ENCODE measurements around the gene CHRNA9. TPM values are rescaled to one million over a fixed set of nuclear protein-coding genes. Genes with fewer than 3 reads are reported as not detected.

CHRNA9 gene
- total and polyA plus RNA-seq, 2 experiments from 2014 or later: 0.50 to 1.6 TPM

- no peaks in the 10 kb centered on the region for H3K4me1 ChIP-seq (ENCODE audit: insufficient read depth)
- H3K9me3 ChIP-seq (ENCODE audit: low read depth): no peaks in the 10 kb centered on the region
- 42% methylated on average over 3 of the region's 3 CpGs for WGBS (ENCODE audit: low lambda C conversion rate, missing lambda C conversion rate)
- no peak overlapping the region for H3K27ac ChIP-seq
- no peaks in the 10 kb centered on the region for H4K20me1 ChIP-seq (ENCODE audit: insufficient read depth, poor library complexity, severe bottlenecking)
- H3K36me3 ChIP-seq (replicated peaks; ENCODE audit: insufficient read depth, low read depth): no peaks in the 10 kb centered on the region
- H3K4me3 ChIP-seq: no peak overlapping the region
- no peak overlapping the region for H2AFZ ChIP-seq
- TF ChIP-seq EZH2 (IDR thresholded peaks at IDR 0.05; ENCODE audit: borderline replicate concordance) (no peak), EZH2phosphoT487 (IDR thresholded peaks at IDR 0.05; ENCODE audit: low read depth, severe bottlenecking, unreplicated experiment) (no peak)
- no peaks in the 10 kb centered on the region for H3K27me3 ChIP-seq
- H3K4me2 ChIP-seq: no peak overlapping the region
- DNase-seq (ENCODE audit: low spot score): no peak
- no peaks in the 10 kb centered on the region for H3K9me2 ChIP-seq (replicated peaks; ENCODE audit: insufficient read depth)
- no peaks in the 10 kb centered on the region for H3K79me2 ChIP-seq
These were observed 28.9 kb upstream of the CHRNA9 start for GRCh38 chr4:40306226-40306625.

GRCh38 chr4:40306976-40307375 is 28.2 kb upstream of the CHRNA9 start:
- 92% methylated on average over 3 of the region's 3 CpGs for WGBS (ENCODE audit: low lambda C conversion rate, missing lambda C conversion rate)

GRCh38 chr4:40307627-40308497 is 27.3 kb upstream of the CHRNA9 start:
- Histone ChIP-seq H3K4me2 (no peak overlapping the region), H3K36me3 (replicated peaks; ENCODE audit: insufficient read depth, low read depth) (no peaks in the 10 kb centered on the region), H4K20me1 (ENCODE audit: insufficient read depth, poor library complexity, severe bottlenecking) (no peaks in the 10 kb centered on the region), H3K4me3 (no peak overlapping the region), H3K79me2 (no peaks in the 10 kb centered on the region), H3K27ac (no peak overlapping the region), H3K9me2 (replicated peaks; ENCODE audit: insufficient read depth) (no peaks in the 10 kb centered on the region), H3K27me3 (no peaks in the 10 kb centered on the region), H3K9me3 (ENCODE audit: low read depth) (no peaks in the 10 kb centered on the region), H2AFZ (no peak overlapping the region), H3K4me1 (ENCODE audit: insufficient read depth) (peaks cover 4% of the 10 kb centered on the region)
- TF ChIP-seq EZH2phosphoT487 (IDR thresholded peaks at IDR 0.05; ENCODE audit: low read depth, severe bottlenecking, unreplicated experiment) (no peak), EZH2 (IDR thresholded peaks at IDR 0.05; ENCODE audit: borderline replicate concordance) (no peak), CTCF (IDR thresholded peaks at IDR 0.05; ENCODE audit: poor library complexity) (no peak)
- no peak for DNase-seq (ENCODE audit: low spot score)
- 67% methylated on average over 15 of the region's 15 CpGs for WGBS (ENCODE audit: low lambda C conversion rate, missing lambda C conversion rate)

More at GRCh38 chr4:40306976-40307375, 28.2 kb upstream of the CHRNA9 start:
- no peak overlapping the region for H3K4me3 ChIP-seq
- no peaks in the 10 kb centered on the region for H3K79me2 ChIP-seq
- no peak overlapping the region for H3K27ac ChIP-seq
- H3K4me2 ChIP-seq: no peak overlapping the region
- H2AFZ ChIP-seq: no peak overlapping the region
- no peaks in the 10 kb centered on the region for H3K9me3 ChIP-seq (ENCODE audit: low read depth)
- H3K4me1 ChIP-seq (ENCODE audit: insufficient read depth): no peaks in the 10 kb centered on the region
- no peaks in the 10 kb centered on the region for H3K27me3 ChIP-seq
- no peak for TF ChIP-seq EZH2 (IDR thresholded peaks at IDR 0.05; ENCODE audit: borderline replicate concordance)
- no peak for TF ChIP-seq EZH2phosphoT487 (IDR thresholded peaks at IDR 0.05; ENCODE audit: low read depth, severe bottlenecking, unreplicated experiment)
- TF ChIP-seq CTCF (IDR thresholded peaks at IDR 0.05; ENCODE audit: poor library complexity): no peak
- H3K36me3 ChIP-seq (replicated peaks; ENCODE audit: insufficient read depth, low read depth): no peaks in the 10 kb centered on the region
- no peaks in the 10 kb centered on the region for H4K20me1 ChIP-seq (ENCODE audit: insufficient read depth, poor library complexity, severe bottlenecking)
- no peak for DNase-seq (ENCODE audit: low spot score)
- H3K9me2 ChIP-seq (replicated peaks; ENCODE audit: insufficient read depth): no peaks in the 10 kb centered on the region

- no peaks in the 10 kb centered on the region for H3K9me3 ChIP-seq (ENCODE audit: low read depth)
- H3K4me2 ChIP-seq: no peak overlapping the region
- H3K36me3 ChIP-seq (replicated peaks; ENCODE audit: insufficient read depth, low read depth): no peaks in the 10 kb centered on the region
- WGBS (ENCODE audit: low lambda C conversion rate, missing lambda C conversion rate): 76% methylated on average over 4 of the region's 4 CpGs
- no peaks in the 10 kb centered on the region for H3K9me2 ChIP-seq (replicated peaks; ENCODE audit: insufficient read depth)
- no peaks in the 10 kb centered on the region for H3K79me2 ChIP-seq
- no peak for TF ChIP-seq EZH2 (IDR thresholded peaks at IDR 0.05; ENCODE audit: borderline replicate concordance)
- TF ChIP-seq CTCF (IDR thresholded peaks at IDR 0.05; ENCODE audit: poor library complexity): no peak
- no peak for TF ChIP-seq EZH2phosphoT487 (IDR thresholded peaks at IDR 0.05; ENCODE audit: low read depth, severe bottlenecking, unreplicated experiment)
- H2AFZ ChIP-seq: no peak overlapping the region
- H3K27me3 ChIP-seq: no peaks in the 10 kb centered on the region
- H3K27ac ChIP-seq: no peak overlapping the region
- H3K4me1 ChIP-seq (ENCODE audit: insufficient read depth): peaks cover 4% of the 10 kb centered on the region
- no peaks in the 10 kb centered on the region for H4K20me1 ChIP-seq (ENCODE audit: insufficient read depth, poor library complexity, severe bottlenecking)
- DNase-seq (ENCODE audit: low spot score): no peak
- H3K4me3 ChIP-seq: no peak overlapping the region
These were observed 26.5 kb upstream of the CHRNA9 start for GRCh38 chr4:40308528-40309122.
